ENCODE data around the gene KLHL35.

Gene KLHL35, protein sequence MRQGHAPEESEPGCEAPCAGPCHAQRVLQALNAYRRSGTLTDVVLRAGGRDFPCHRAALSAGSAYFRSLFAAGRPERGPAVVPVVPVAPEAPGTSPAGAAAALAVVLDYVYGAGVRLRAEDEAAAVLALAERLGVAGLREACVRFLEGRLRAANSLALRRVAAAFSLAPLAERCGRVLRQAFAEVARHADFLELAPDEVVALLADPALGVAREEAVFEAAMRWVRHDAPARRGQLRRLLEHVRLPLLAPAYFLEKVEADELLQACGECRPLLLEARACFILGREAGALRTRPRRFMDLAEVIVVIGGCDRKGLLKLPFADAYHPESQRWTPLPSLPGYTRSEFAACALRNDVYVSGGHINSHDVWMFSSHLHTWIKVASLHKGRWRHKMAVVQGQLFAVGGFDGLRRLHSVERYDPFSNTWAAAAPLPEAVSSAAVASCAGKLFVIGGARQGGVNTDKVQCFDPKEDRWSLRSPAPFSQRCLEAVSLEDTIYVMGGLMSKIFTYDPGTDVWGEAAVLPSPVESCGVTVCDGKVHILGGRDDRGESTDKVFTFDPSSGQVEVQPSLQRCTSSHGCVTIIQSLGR

DNA sequence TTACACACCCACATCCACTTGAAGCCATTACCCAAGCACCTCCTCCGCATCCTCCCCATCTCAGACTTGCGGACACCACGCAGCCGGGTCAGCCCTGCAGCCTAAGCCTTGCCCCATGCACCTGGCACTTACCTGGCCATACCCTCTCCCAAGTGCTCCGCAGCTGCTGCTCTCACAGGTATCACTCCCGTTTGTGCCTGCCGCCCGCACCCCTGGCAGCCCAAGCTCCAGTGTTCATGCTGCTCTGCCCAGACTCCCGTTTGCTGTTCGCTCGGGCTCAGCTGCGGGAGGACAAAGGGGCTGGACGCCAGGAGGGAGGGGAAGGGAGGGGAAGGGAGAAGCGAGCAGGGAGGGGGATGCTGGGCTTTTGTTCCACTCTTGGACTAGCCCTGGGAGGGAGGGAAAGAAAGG lies at the start of gene KLHL35:
TSS of gene KLHL35 (minus strand) at position 293 of the 411 bp plus-strand sequence. CDS start 2,574 bp downstream, outside the sequence.
- no peak for DNase-seq

- no peak for DNase-seq
Measured at GRCh38 chr11:75481922-75482606, 49.1 kb upstream of the KLHL35 start.

- DNase-seq: no peak
Measured at GRCh38 chr11:75481223-75481921, 48.4 kb upstream of the KLHL35 start.

- no peak for DNase-seq
Measured at GRCh38 chr11:75480185-75481175, 47.5 kb upstream of the KLHL35 start.

DNA sequence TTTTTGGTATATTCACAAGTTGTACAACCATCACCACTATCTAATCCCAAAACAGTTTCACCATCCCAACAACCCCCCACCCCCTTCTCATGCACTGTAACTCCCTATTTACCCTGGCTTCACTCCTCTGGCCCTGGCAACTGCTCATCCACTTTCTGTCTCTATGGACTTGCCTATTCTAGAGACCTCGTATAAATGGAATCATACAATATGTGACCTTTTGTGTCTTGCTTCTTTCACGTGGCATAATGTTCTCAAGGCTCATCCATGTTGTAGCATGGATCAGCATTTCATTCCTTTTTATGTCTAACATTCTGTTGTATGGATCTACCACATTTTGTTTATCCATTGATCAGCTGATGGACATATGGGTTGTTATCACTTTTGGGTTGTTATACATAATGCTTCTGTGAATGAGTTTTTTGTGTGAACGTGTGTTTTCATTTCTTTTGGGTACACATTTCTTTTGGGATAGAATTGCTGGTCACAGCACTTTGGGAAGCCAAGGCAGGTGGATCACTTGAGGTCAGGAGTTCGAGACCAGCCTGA lies 46.7 kb upstream of the KLHL35 start:
- no peak for DNase-seq

GRCh38 chr11:75478783-75479596 lies 46.0 kb upstream of the KLHL35 start:
- DNase-seq: no peak

DNA sequence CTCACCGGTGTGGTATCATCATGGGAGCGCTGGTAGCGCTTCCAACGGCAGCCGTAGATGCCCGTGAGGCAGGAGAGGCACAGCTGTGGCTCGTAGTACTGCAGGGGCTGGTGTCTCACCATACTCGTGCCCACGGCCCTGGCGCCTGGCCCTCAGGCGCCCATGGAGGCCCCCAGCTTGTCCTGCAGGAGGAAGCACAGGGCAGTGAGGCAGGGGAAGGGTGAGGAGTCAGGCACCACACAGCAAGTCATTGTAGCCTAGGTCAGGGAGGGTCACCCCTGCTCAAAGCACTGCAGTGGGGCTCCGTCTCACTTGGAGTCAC lies 44.6 kb upstream of the KLHL35 start:
- DNase-seq: no peak

GRCh38 chr11:75476739-75477613 lies 44.0 kb upstream of the KLHL35 start:
- DNase-seq: no peak

- DNase-seq: peak; percentile 64
Measured at GRCh38 chr11:75475767-75476650, 43.0 kb upstream of the KLHL35 start.

- peak; percentile 75 for DNase-seq
Measured at GRCh38 chr11:75474878-75475766, 42.1 kb upstream of the KLHL35 start.

DNA sequence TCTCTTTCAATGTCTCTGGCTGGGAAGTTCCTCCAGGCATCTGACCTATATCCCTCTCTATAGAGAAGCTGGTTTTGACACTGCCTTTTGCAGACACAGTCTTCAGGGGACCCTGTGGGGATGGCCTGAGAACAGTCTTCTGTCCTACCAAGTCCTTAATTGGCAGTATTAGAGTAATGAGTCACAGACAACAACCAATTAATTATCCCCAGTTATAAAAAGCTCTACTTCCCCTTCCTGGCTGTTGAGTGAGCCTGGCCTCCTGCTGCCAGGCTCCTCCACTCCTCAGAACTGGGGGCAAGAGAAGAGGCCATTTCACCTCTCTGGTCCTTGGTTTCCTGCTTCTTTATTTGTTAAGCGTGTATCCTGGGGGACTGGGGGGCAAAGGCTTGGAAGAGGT lies 41.2 kb upstream of the KLHL35 start:
- peak; percentile 53 for DNase-seq

GRCh38 chr11:75473684-75474083 lies 40.7 kb upstream of the KLHL35 start:
- DNase-seq: no peak

- no peak for DNase-seq
Measured at GRCh38 chr11:75472081-75472732, 39.2 kb upstream of the KLHL35 start.

GRCh38 chr11:75471176-75471973 lies 38.4 kb upstream of the KLHL35 start:
- no peak for DNase-seq

DNA sequence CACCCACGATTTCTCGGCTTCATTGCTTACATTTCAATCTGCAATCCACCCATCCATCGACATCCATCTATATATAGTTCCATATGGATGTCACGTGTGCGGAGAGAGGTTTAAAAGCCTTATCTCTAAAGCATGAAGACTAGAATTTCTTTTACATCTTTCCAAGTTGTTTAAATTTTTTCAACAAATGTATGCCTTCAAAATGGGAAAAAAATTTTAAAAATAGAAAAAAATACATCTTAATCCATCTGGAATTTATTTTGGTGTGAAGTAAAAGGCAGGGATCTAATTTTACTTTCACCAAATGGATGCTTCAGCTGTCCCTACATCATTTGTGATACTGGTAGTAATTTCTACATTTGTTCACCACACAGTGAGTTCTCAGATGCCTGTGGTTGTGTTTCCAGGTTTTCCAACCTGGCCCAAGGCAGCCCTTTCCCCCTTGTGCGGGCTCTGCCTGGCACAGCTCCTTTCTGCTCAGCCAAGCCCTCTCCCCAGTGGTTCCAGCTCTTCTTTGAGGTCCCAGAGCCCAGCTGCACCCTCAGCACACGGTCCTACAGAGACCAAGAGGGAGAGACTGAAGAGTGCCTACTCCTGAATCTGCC lies 37.6 kb upstream of the KLHL35 start:
- DNase-seq: no peak
